A673 (cell line): ENCODE measurements around the gene RGS3. TPM values are rescaled to one million over a fixed set of nuclear protein-coding genes. Genes with fewer than 3 reads are reported as not detected.
"Not testable (repeated sequence)": the region's sequence is repeated elsewhere in the genome, so short reads cannot be mapped to it uniquely, and the experiment has no call there.

Source experiments
- BruUV-seq: library from RNA; stranded (reverse); fragments of 400-500 nt; replicated peaks from 2 replicates; lab custom pipeline; 2021; lab: Mats Ljungman, UMichigan
- CTCF ChIA-PET: fragments of 300-600 bp; sonication (Branson Sonifier 250); formaldehyde crosslinking; loops from one replicate; lab custom pipeline; 2022; ENCODE audit warnings: antibody characterized with exemption; lab: Charles Lee
- POLR2A ChIA-PET: fragments of 300-600 bp; sonication (Branson Sonifier 250); formaldehyde crosslinking; loops from one replicate; lab custom pipeline; 2022; ENCODE audit warnings: antibody characterized with exemption; ENCODE audit not compliant: low non-redundant PET; lab: Charles Lee
- DNase-seq: peaks from one replicate; pipeline ENCODE4 v3.0.0-alpha.2; 2015; ENCODE audit warnings: low spot score
- H3K27ac ChIP-seq: fragments of 200-600 bp; sonication (generic); 2 replicates; pipeline ENCODE4 v1.5.1; 2016; ENCODE audit warnings: mixed run types, low read depth, mild to moderate bottlenecking, mixed read lengths, antibody characterized with exemption, low read length; ENCODE audit not compliant: poor library complexity, severe bottlenecking
- H3K27me3 ChIP-seq: fragments of 200-600 bp; sonication (generic); replicated peaks from 2 replicates; pipeline ENCODE4 v1.6.1; 2017; ENCODE audit warnings: mixed run types, low read depth, mild to moderate bottlenecking, mixed read lengths, antibody characterized with exemption, low read length; ENCODE audit not compliant: insufficient read depth, poor library complexity
- H3K36me3 ChIP-seq: fragments of 200-600 bp; sonication (generic); 2 replicates; pipeline ENCODE4 v1.6.1; 2016; ENCODE audit warnings: mixed run types, mild to moderate bottlenecking, mixed read lengths, antibody characterized with exemption, low read length; ENCODE audit not compliant: insufficient read depth, poor library complexity, severe bottlenecking
- H3K4me1 ChIP-seq: fragments of 200-600 bp; sonication (generic); 2 replicates; pipeline ENCODE4 v1.6.1; 2017; ENCODE audit warnings: mixed run types, mild to moderate bottlenecking, mixed read lengths, antibody characterized with exemption, low read length; ENCODE audit not compliant: insufficient read depth, poor library complexity, severe bottlenecking
- H3K4me3 ChIP-seq: fragments of 200-600 bp; sonication (generic); 2 replicates; pipeline ENCODE4 v1.5.1; 2016; ENCODE audit warnings: low read depth, mixed run types, mild to moderate bottlenecking, mixed read lengths, low read length; ENCODE audit not compliant: poor library complexity, severe bottlenecking
- H3K9me3 ChIP-seq: fragments of 200-600 bp; sonication (generic); 2 replicates; pipeline ENCODE4 v1.6.1; 2016; ENCODE audit warnings: mixed run types, low read depth, mild to moderate bottlenecking, mixed read lengths, antibody characterized with exemption, low read length; ENCODE audit not compliant: poor library complexity, severe bottlenecking
- CTCF ChIP-seq: fragments of 300-800, 200-600 bp; sonication (generic); conservative IDR thresholded peaks from 2 replicates; pipeline ENCODE4 v1.5.1; 2017; ENCODE audit warnings: low read depth, mild to moderate bottlenecking, antibody characterized with exemption, low read length, moderate library complexity, mixed read lengths
- EZH2 ChIP-seq: fragments of 200-600 bp; sonication (generic); IDR thresholded peaks from 2 replicates; pipeline ENCODE4 v1.6.1; 2017; ENCODE audit warnings: borderline replicate concordance, low read depth, mild to moderate bottlenecking, mixed read lengths, antibody characterized with exemption, low read length; ENCODE audit not compliant: poor library complexity, severe bottlenecking
- intact Hi-C: fragments of 100-400 bp; cut with micrococcal nuclease; formaldehyde crosslinking; loops from one replicate; pipeline ENCODE4 v1.10.0; 2022; ENCODE audit not compliant: unreplicated experiment
- total RNA-seq: library from RNA; stranded (reverse); gene quantifications from 2 replicates; pipeline ENCODE4 v1.2.3, GENCODE V29; 2021

The RGS3 gene
- total RNA-seq, 1 experiment from 2014 or later: 19.2 TPM

GRCh38 chr9:113436728-113437515 is 26.6 kb upstream of the RGS3 start:
- Histone ChIP-seq H3K4me3 (no peak overlapping the region), H3K27me3 (no peaks in the 10 kb centered on the region), H3K36me3 (no peaks in the 10 kb centered on the region), H3K9me3 (no peaks in the 10 kb centered on the region), H3K4me1 (no peaks in the 10 kb centered on the region), H3K27ac (no peak overlapping the region)
- ChIA-PET CTCF (interaction anchor here (0.6 kb wide), 1 partner anchor 235 kb away, joined by 5 read pairs; no protein-coding TSS in a partner anchor), POLR2A (no interaction called here)
- BruUV-seq: no TSS peak
- intact Hi-C loops: no loop called here
- DNase-seq: no peak
- no peak for TF ChIP-seq CTCF
- TF ChIP-seq EZH2: no peak

- intact Hi-C loops, H3K4me3 ChIP-seq, BruUV-seq: not testable (repeated sequence)
Measured at GRCh38 chr9:113437716-113438115, 25.8 kb upstream of the RGS3 start.

GRCh38 chr9:113444736-113445135 is 18.8 kb upstream of the RGS3 start:
- no peak for DNase-seq
- no peak for TF ChIP-seq CTCF
- TF ChIP-seq EZH2: no peak
- no peak overlapping the region for H3K4me3 ChIP-seq
- POLR2A ChIA-PET: no interaction called here
- no peak overlapping the region for H3K27ac ChIP-seq
- intact Hi-C loops: no loop called here
- no peaks in the 10 kb centered on the region for H3K27me3 ChIP-seq
- no peaks in the 10 kb centered on the region for H3K36me3 ChIP-seq
- H3K9me3 ChIP-seq: no peaks in the 10 kb centered on the region
- CTCF ChIA-PET: no interaction called here
- no peaks in the 10 kb centered on the region for H3K4me1 ChIP-seq
- no TSS peak for BruUV-seq

More at GRCh38 chr9:113437716-113438115, 25.8 kb upstream of the RGS3 start:
- H3K27ac ChIP-seq, H3K36me3 ChIP-seq, DNase-seq, H3K27me3 ChIP-seq, CTCF ChIA-PET, POLR2A ChIA-PET, H3K4me1 ChIP-seq, H3K9me3 ChIP-seq: not testable (repeated sequence)
